SK-N-SH treated with all-trans-retinoic acid at 6 μM for 48 hours (cell line): Measurements from ENCODE around the gene CSK.

Experiments used
- ATAC-seq: fragments of 200-7000 bp; cut with Tn5 transposase; 3 replicates; pipeline ENCODE4 v1.9.1; 2020; ENCODE audit warnings: mild to moderate bottlenecking, moderate library complexity
- CREB5 ChIP-seq: fragments of 250-450 bp; sonication (Bioruptor Pico); IDR thresholded peaks from 2 replicates; pipeline ENCODE4 v1.5.1; 2020; ENCODE audit warnings: low read depth, mild to moderate bottlenecking, moderate library complexity
- CSDC2 ChIP-seq: fragments of 250-450 bp; sonication (Bioruptor Pico); IDR thresholded peaks from 2 replicates; pipeline ENCODE4 v1.5.0; 2020; ENCODE audit warnings: mild to moderate bottlenecking, moderate library complexity
- ESRRG ChIP-seq: fragments of 250-450 bp; sonication (Bioruptor Pico); IDR thresholded peaks from 2 replicates; pipeline ENCODE4 v1.6.1; 2021; ENCODE audit warnings: mild to moderate bottlenecking
- GLIS3 ChIP-seq: fragments of 250-450 bp; sonication (Bioruptor Pico); IDR thresholded peaks from 2 replicates; pipeline ENCODE4 v1.5.0; 2020; ENCODE audit warnings: mild to moderate bottlenecking, moderate library complexity
- PATZ1 ChIP-seq: fragments of 250-450 bp; sonication (Bioruptor Pico); IDR thresholded peaks from 2 replicates; pipeline ENCODE4 v1.8.0; 2020; ENCODE audit warnings: mild to moderate bottlenecking, moderate library complexity, borderline replicate concordance
- POU6F1 ChIP-seq: fragments of 250-450 bp; sonication (Bioruptor Pico); IDR thresholded peaks from 2 replicates; pipeline ENCODE4 v1.8.0; 2021; ENCODE audit warnings: low read depth, mild to moderate bottlenecking, moderate library complexity, borderline replicate concordance
- PPARA ChIP-seq: fragments of 250-450 bp; sonication (Bioruptor Pico); IDR thresholded peaks from 2 replicates; pipeline ENCODE4 v1.5.0; 2020; ENCODE audit warnings: mild to moderate bottlenecking, borderline replicate concordance
- RARB ChIP-seq: fragments of 250-450 bp; sonication (Bioruptor Pico); IDR thresholded peaks from 2 replicates; pipeline ENCODE4 v1.8.0; 2021; ENCODE audit warnings: mild to moderate bottlenecking, moderate library complexity
- SNAI2 ChIP-seq: fragments of 250-450 bp; sonication (Bioruptor Pico); IDR thresholded peaks from 2 replicates; pipeline ENCODE4 v1.5.0; 2020; ENCODE audit warnings: mild to moderate bottlenecking, moderate library complexity
- TCF4 ChIP-seq: fragments of 250-450 bp; sonication (Bioruptor Pico); IDR thresholded peaks from 2 replicates; pipeline ENCODE4 v1.8.0; 2021; ENCODE audit warnings: mild to moderate bottlenecking, moderate library complexity, borderline replicate concordance
- TSHZ2 ChIP-seq: fragments of 250-450 bp; sonication (Bioruptor Pico); IDR thresholded peaks from 2 replicates; pipeline ENCODE4 v1.5.0; 2020; ENCODE audit warnings: mild to moderate bottlenecking, moderate library complexity
- ZC3H10 ChIP-seq: fragments of 250-450 bp; sonication (Bioruptor Pico); IDR thresholded peaks from 2 replicates; pipeline ENCODE4 v1.5.1; 2021; ENCODE audit warnings: mild to moderate bottlenecking, moderate library complexity
- ZFP3 ChIP-seq: fragments of 250-450 bp; sonication (Bioruptor Pico); IDR thresholded peaks from 2 replicates; pipeline ENCODE4 v1.5.0; 2020; ENCODE audit warnings: mild to moderate bottlenecking, moderate library complexity
- ZFP30 ChIP-seq: fragments of 450-650 bp; formaldehyde crosslinking; IDR thresholded peaks from 2 replicates; pipeline ENCODE4 v1.5.0; 2022; ENCODE audit warnings: mild to moderate bottlenecking, moderate library complexity
- ZNF565 ChIP-seq: fragments of 450-650 bp; formaldehyde crosslinking; conservative IDR thresholded peaks from 2 replicates; pipeline ENCODE4 v1.5.0; 2020; ENCODE audit warnings: low read depth, mild to moderate bottlenecking, moderate library complexity
- ZNF70 ChIP-seq: fragments of 450-650 bp; formaldehyde crosslinking; IDR thresholded peaks from 2 replicates; pipeline ENCODE4 v1.5.0; 2020; ENCODE audit warnings: mild to moderate bottlenecking, moderate library complexity
- ZNF8 ChIP-seq: fragments of 450-650 bp; formaldehyde crosslinking; IDR thresholded peaks from 2 replicates; pipeline ENCODE4 v1.5.0; 2020; ENCODE audit warnings: mild to moderate bottlenecking, moderate library complexity

CSK gene

GRCh38 chr15:74844319-74845207 lies 62.7 kb downstream of the CSK start:
- no peak for ATAC-seq
- TF ChIP-seq CREB5 (CRISPR knock-in tag): no peak
- no peak for TF ChIP-seq PATZ1 (CRISPR knock-in tag)
- TF ChIP-seq ZNF8 (CRISPR knock-in tag): no peak
- no peak for TF ChIP-seq GLIS3 (CRISPR knock-in tag)
- TF ChIP-seq ZFP3: no peak
- no peak for TF ChIP-seq TCF4
- TF ChIP-seq ZNF565 (CRISPR knock-in tag): no peak
- TF ChIP-seq TSHZ2 (CRISPR knock-in tag): no peak
- TF ChIP-seq ZC3H10 (CRISPR knock-in tag): no peak
- no peak for TF ChIP-seq ZNF70 (CRISPR knock-in tag)
- TF ChIP-seq PPARA (CRISPR knock-in tag): no peak
- TF ChIP-seq RARB: no peak
- TF ChIP-seq CSDC2 (CRISPR knock-in tag): no peak
- TF ChIP-seq POU6F1 (CRISPR knock-in tag): no peak
- TF ChIP-seq, all 23 proteins: peak for 0

GRCh38 chr15:74845208-74845568 lies 63.3 kb downstream of the CSK start:
- TF ChIP-seq ZFP3 (no peak), ZFP30 (CRISPR knock-in tag) (no peak), TSHZ2 (CRISPR knock-in tag) (no peak), SNAI2 (CRISPR knock-in tag) (no peak), CREB5 (CRISPR knock-in tag) (no peak), ZNF70 (CRISPR knock-in tag) (no peak), ESRRG (CRISPR knock-in tag) (no peak), ZC3H10 (CRISPR knock-in tag) (no peak), TCF4 (no peak)
- TF ChIP-seq, all 23 proteins: peak for 0
- ATAC-seq: no peak
